ENCODE measurements around the gene CCDC54. TPM values are rescaled to one million over a fixed set of nuclear protein-coding genes. Genes with fewer than 3 reads are reported as not detected.

The CCDC54 gene
- total RNA-seq, 1 experiment from 2014 or later = not detected

DNA sequence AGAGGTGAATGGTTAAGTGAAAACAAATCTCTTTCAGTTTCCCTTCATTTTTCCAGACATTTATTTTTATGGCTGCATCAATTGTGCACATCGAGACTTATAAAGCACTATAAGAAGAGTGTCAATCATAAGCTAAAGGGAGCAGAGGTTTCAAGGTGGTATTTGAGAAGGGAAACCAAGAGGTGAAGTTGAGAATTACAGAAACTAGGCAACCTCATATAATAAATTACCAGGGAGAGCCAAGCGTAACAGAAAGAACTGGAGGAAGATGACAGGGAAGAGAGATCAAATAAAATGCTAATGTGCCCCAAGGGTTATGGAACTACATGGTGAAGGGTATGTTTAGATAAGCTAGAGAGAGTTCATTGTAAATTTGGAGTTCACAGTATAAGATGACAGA, 6.3 kb upstream of the CCDC54 start:
- H3K4me1 Mint-ChIP-seq = peaks cover 67% of the 10 kb centered on the region
- H3K27me3 Mint-ChIP-seq (ENCODE audit: low read depth) = no peaks in the 10 kb centered on the region
- CTCF ChIA-PET = no interaction called here
- ATAC-seq (no peak), DNase-seq (ENCODE audit: low spot score) (no peak)
- no peak overlapping the region for H3K4me3 Mint-ChIP-seq
- no peaks in the 10 kb centered on the region; the same call in 1 of the 2 replicates for H3K36me3 Mint-ChIP-seq
- TF ChIP-seq NR3C1 (CRISPR knock-in tag; conservative IDR thresholded peaks at IDR 0.05; ENCODE audit: low read depth) (no peak), ZNF263 (CRISPR knock-in tag; IDR thresholded peaks at IDR 0.05; ENCODE audit: low read depth) (no peak), HMGA2 (CRISPR knock-in tag; IDR thresholded peaks at IDR 0.05) (no peak), OVOL2 (CRISPR knock-in tag; IDR thresholded peaks at IDR 0.05; ENCODE audit: borderline replicate concordance) (no peak), SOX15 (CRISPR knock-in tag; IDR thresholded peaks at IDR 0.05) (no peak), CBFB (CRISPR knock-in tag; IDR thresholded peaks at IDR 0.05; ENCODE audit: low read depth) (no peak), ZBTB21 (CRISPR knock-in tag; IDR thresholded peaks at IDR 0.05; ENCODE audit: borderline replicate concordance) (no peak), ELF4 (CRISPR knock-in tag; IDR thresholded peaks at IDR 0.05; ENCODE audit: low read depth) (no peak), FOXK1 (CRISPR knock-in tag; IDR thresholded peaks at IDR 0.05) (no peak), ZNF219 (CRISPR knock-in tag; IDR thresholded peaks at IDR 0.05; ENCODE audit: borderline replicate concordance) (no peak), TEAD1 (CRISPR knock-in tag; IDR thresholded peaks at IDR 0.05) (no peak)
- TF ChIP-seq, protein P1, sequence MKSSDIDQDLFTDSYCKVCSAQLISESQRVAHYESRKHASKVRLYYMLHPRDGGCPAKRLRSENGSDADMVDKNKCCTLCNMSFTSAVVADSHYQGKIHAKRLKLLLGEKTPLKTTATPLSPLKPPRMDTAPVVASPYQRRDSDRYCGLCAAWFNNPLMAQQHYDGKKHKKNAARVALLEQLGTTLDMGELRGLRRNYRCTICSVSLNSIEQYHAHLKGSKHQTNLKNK (CRISPR knock-in tag; IDR thresholded peaks at IDR 0.05) = no peak
- TF ChIP-seq, protein P2, sequence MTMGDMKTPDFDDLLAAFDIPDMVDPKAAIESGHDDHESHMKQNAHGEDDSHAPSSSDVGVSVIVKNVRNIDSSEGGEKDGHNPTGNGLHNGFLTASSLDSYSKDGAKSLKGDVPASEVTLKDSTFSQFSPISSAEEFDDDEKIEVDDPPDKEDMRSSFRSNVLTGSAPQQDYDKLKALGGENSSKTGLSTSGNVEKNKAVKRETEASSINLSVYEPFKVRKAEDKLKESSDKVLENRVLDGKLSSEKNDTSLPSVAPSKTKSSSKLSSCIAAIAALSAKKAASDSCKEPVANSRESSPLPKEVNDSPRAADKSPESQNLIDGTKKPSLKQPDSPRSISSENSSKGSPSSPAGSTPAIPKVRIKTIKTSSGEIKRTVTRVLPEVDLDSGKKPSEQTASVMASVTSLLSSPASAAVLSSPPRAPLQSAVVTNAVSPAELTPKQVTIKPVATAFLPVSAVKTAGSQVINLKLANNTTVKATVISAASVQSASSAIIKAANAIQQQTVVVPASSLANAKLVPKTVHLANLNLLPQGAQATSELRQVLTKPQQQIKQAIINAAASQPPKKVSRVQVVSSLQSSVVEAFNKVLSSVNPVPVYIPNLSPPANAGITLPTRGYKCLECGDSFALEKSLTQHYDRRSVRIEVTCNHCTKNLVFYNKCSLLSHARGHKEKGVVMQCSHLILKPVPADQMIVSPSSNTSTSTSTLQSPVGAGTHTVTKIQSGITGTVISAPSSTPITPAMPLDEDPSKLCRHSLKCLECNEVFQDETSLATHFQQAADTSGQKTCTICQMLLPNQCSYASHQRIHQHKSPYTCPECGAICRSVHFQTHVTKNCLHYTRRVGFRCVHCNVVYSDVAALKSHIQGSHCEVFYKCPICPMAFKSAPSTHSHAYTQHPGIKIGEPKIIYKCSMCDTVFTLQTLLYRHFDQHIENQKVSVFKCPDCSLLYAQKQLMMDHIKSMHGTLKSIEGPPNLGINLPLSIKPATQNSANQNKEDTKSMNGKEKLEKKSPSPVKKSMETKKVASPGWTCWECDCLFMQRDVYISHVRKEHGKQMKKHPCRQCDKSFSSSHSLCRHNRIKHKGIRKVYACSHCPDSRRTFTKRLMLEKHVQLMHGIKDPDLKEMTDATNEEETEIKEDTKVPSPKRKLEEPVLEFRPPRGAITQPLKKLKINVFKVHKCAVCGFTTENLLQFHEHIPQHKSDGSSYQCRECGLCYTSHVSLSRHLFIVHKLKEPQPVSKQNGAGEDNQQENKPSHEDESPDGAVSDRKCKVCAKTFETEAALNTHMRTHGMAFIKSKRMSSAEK (CRISPR knock-in tag; IDR thresholded peaks at IDR 0.05; ENCODE audit: borderline replicate concordance) = no peak
- TF ChIP-seq, protein P3, sequence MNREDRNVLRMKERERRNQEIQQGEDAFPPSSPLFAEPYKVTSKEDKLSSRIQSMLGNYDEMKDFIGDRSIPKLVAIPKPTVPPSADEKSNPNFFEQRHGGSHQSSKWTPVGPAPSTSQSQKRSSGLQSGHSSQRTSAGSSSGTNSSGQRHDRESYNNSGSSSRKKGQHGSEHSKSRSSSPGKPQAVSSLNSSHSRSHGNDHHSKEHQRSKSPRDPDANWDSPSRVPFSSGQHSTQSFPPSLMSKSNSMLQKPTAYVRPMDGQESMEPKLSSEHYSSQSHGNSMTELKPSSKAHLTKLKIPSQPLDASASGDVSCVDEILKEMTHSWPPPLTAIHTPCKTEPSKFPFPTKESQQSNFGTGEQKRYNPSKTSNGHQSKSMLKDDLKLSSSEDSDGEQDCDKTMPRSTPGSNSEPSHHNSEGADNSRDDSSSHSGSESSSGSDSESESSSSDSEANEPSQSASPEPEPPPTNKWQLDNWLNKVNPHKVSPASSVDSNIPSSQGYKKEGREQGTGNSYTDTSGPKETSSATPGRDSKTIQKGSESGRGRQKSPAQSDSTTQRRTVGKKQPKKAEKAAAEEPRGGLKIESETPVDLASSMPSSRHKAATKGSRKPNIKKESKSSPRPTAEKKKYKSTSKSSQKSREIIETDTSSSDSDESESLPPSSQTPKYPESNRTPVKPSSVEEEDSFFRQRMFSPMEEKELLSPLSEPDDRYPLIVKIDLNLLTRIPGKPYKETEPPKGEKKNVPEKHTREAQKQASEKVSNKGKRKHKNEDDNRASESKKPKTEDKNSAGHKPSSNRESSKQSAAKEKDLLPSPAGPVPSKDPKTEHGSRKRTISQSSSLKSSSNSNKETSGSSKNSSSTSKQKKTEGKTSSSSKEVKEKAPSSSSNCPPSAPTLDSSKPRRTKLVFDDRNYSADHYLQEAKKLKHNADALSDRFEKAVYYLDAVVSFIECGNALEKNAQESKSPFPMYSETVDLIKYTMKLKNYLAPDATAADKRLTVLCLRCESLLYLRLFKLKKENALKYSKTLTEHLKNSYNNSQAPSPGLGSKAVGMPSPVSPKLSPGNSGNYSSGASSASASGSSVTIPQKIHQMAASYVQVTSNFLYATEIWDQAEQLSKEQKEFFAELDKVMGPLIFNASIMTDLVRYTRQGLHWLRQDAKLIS (CRISPR knock-in tag; IDR thresholded peaks at IDR 0.05; ENCODE audit: borderline replicate concordance) = no peak
- TF ChIP-seq, protein P4, sequence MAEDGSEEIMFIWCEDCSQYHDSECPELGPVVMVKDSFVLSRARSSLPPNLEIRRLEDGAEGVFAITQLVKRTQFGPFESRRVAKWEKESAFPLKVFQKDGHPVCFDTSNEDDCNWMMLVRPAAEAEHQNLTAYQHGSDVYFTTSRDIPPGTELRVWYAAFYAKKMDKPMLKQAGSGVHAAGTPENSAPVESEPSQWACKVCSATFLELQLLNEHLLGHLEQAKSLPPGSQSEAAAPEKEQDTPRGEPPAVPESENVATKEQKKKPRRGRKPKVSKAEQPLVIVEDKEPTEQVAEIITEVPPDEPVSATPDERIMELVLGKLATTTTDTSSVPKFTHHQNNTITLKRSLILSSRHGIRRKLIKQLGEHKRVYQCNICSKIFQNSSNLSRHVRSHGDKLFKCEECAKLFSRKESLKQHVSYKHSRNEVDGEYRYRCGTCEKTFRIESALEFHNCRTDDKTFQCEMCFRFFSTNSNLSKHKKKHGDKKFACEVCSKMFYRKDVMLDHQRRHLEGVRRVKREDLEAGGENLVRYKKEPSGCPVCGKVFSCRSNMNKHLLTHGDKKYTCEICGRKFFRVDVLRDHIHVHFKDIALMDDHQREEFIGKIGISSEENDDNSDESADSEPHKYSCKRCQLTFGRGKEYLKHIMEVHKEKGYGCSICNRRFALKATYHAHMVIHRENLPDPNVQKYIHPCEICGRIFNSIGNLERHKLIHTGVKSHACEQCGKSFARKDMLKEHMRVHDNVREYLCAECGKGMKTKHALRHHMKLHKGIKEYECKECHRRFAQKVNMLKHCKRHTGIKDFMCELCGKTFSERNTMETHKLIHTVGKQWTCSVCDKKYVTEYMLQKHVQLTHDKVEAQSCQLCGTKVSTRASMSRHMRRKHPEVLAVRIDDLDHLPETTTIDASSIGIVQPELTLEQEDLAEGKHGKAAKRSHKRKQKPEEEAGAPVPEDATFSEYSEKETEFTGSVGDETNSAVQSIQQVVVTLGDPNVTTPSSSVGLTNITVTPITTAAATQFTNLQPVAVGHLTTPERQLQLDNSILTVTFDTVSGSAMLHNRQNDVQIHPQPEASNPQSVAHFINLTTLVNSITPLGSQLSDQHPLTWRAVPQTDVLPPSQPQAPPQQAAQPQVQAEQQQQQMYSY (CRISPR knock-in tag; IDR thresholded peaks at IDR 0.05) = no peak
- H3K9me3 Mint-ChIP-seq = peaks cover 13% of the 10 kb centered on the region
- no peak overlapping the region for H3K27ac Mint-ChIP-seq
- POLR2A ChIA-PET = no interaction called here
